CD4-positive, alpha-beta T cell treated with Interleukin-21 for 1 hour (primary cell): ENCODE data around the gene IFT43.
"Not testable (repeated sequence)": the region's sequence is repeated elsewhere in the genome, so short reads cannot be mapped to it uniquely, and the experiment has no call there.

Experiments
- DNase-seq: peaks from one replicate; pipeline ENCODE4 v3.0.0-alpha.2; 2020

The IFT43 gene

GRCh38 chr14:75981426-75982265 is 3.9 kb upstream of the IFT43 start, which contains the start of gene TGFB3:
Gene TGFB3, minus strand, starts transcription at chr14:75981995. Its CDS starts 1,102 bp downstream, at chr14:75980893.
- DNase-seq, result peak; percentile 75

GRCh38 chr14:75982266-75983018 is 3.1 kb upstream of the IFT43 start:
- DNase-seq, result peak; percentile 83

GRCh38 chr14:75983019-75983358 is 2.6 kb upstream of the IFT43 start:
- no peak for DNase-seq

DNA sequence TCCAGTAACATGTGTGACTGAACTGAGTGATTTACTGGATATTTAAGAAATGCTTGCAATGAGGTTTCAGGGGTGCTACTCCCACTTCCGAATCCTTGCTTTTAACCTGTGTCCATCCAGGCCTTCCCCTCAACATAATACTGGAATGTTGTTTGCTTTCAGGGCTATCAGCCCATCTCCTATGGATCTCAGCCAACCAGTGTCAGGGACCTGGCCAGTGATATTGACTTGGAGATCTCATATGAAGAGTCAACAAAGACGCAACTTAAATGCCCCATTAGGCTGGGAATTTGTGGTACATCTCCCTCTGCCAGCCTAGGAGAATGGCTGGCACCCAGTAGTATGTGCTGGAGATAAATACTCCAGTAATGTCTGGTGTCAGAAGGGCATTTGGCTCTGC is 889 bp upstream of the IFT43 start:
- DNase-seq, result no peak

GRCh38 chr14:75986439-75986765 is 839 bp downstream of the IFT43 start:
- no peak for DNase-seq

GRCh38 chr14:75987201-75987970 is 1.8 kb downstream of the IFT43 start:
- no peak for DNase-seq

DNA sequence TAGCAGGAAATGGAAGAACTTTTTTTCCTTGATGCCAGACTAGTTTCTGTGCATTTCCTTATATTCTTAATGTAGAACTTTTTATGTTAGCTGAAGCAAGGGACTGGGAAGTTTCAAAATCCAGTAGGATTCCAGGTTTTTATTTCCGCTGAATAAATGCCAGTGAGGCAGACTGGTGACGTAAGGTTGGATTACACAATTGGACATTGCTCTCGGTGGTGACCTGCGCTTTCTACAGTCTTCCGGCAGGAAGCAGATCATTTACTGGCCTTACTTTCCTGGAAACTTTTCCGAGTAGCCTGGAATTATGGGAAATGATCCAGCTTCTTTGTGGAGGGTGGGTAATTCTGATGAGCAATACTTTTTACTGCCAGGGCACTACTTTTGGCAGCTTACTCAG is 3.6 kb downstream of the IFT43 start:
- DNase-seq, result no peak

DNA sequence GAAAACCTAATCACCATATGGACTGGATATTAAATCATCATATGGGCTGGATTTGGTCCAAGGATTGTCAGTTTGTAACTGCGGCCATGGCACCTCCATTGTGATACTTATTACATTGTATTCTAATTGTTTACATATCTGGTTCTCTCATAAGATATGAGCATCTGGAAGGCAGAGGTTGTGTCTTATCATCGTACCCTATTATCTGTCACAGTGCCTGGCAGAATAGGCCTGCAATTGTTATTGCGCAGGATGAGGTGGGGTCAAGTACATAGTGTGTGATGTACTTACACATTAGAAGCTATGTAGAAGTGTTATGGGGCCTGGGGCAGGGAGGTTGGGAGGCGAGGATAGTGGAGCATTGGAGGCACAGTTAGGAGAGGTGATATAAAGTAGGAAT is 4.7 kb downstream of the IFT43 start:
- DNase-seq, result no peak

DNA sequence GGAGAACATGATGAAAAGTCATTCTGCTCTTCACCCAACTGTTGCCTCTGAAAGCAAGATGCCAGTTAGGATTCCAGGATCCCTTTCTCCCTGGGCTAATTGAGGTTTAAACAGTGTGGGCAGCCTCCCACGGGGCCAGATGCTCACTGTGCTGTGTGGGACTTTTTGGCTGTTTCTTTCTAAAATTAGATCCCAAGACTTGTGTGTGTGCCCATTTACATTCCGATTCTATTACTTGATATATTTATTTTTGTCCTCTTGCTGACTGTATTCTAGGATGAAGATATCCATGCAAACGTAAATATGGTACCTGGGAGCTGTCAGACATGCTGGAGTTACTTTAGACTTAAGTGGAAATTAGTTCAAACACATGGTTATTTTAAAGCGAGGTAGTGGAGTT is 6.2 kb downstream of the IFT43 start:
- no peak for DNase-seq

DNA sequence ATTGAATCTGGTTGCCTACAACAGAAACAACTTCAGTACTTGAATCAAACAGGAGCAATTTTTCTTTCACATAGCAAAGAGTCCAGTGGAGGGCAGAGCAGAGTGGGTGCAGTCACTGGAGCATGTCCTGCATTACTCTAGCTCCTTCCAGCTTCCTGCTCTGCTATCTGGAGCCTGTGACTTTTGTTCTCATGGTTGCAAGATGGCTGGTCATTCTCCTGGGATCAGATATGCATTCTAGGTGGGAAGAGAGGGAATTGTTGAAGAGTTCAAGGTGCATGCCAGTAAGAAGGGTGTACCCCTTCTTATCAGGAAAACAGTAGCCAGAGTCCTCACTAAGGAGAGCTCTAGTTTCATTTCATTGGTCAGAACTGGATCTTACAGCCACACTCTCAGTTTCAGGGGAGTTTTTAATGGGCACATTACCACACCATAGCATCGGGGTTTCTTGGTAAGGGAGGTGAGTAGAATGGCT is 8.0 kb downstream of the IFT43 start:
- DNase-seq, result no peak

DNA sequence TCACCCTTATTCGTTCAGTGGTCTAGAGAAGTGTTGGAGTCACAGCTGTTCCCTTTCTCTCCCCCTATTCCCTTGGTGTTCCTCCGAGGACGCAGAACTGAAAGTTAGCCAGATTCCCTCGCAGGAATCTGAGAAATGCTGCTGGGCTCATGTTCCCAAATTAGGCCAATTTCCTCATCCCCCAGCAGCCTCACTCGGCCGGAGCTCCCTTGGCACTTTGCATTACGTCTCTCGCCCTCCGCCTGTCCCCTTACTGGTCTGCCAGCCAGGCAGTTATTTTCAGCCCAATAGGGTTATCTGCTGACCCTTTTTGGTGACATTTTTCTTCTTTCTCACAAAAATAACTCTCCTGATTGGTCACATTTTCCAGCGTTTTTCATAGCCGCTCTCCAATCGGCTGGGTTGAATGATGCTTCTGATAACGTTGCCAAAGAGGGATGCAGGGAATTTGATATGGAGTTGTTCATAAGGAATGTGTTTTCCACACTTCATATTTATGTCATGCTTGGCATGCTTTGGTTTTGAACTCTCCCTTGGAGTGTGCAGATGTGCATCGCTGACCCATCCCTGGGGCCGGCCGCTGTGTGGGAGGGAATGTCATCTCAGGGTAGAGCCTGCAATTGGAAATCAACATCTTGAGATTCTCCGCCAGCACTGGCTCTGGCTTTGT is 9.9 kb downstream of the IFT43 start:
- DNase-seq, result no peak

DNA sequence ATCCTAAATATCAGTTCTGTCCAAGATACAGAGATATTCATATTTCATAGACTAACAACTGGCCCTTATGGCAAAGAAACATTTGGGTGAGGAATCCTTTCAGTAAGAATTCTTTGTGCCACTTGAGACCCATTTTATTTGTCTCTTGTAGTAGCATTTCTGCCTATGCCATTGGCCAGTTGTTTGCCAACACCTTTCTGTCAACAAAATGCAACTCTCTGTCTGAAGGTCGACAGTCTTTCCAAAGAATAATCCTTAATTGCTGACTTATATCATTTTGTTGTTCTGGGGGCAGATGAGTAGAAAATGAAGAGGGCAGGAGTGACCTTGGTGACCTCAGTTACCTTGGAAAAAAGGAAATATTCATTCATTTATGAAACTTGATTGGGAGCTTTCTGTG is 10.9 kb downstream of the IFT43 start:
- no peak for DNase-seq

GRCh38 chr14:75999511-76000190 is 14.1 kb downstream of the IFT43 start:
- no peak for DNase-seq

DNA sequence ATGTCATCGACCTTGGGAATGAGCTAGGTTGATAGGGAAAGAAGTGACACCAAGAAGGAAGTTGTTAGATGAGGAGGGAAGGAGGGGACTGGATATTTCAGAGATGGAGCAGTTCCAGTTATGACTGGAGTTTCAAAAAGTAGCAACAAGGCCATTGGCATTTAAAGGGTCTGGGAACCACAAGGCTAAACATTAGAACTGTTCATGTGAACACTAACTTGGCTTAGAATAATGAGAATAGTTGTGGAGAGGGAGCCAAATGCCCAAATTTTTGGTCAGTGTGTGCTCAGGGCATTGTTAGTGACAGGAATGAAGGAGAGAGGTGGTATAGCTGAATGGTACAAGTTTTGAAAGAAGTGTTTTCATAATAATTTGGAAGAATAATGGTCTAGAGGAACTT is 16.8 kb downstream of the IFT43 start:
- no peak for DNase-seq

- DNase-seq, result no peak
Measured at GRCh38 chr14:76006253-76006652, 20.7 kb downstream of the IFT43 start.

DNA sequence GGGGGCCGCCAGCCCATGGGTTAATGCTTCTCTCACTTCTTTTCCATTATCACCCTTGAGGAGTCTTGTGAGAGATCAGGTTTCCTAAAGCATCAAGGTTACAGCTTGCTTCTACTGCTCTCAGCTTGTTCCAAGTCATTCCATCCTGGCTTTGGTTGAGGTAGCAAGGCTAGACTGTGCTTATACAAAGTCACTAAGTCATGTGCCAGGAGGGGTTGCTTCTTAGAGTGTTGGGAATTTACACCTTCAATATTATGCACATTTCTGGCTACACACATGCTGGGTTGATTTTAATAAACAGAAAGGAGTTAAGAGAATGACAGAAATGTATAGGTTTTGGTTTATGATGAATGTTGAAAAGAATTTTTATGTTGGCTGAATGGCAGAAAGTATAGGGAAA is 21.8 kb downstream of the IFT43 start:
- DNase-seq, result no peak

GRCh38 chr14:76007852-76008251 is 22.3 kb downstream of the IFT43 start:
- no peak for DNase-seq

GRCh38 chr14:76009627-76010026 is 24.1 kb downstream of the IFT43 start:
- DNase-seq, result not testable (repeated sequence)

GRCh38 chr14:76011930-76012329 is 26.4 kb downstream of the IFT43 start:
- no peak for DNase-seq

GRCh38 chr14:76012354-76012753 is 26.8 kb downstream of the IFT43 start:
- no peak for DNase-seq

DNA sequence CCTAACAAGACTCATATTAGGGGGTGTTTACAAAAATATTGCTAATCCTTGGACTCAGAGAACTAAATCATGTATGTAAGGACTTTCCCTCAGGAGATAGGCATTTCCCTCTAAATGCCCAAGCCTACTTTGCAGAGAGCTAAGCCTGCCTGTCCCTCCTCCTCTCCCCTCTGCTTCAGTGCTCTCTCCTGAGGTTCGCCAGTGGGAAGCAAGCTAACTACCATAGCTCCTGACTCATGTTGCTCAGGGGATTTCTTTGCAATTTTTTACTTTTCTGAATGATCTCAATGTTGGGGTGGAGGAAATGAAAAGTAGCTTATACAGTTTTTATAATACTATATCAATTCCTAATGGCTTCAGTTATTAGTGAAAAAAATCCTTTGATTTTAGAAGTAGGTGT is 29.6 kb downstream of the IFT43 start:
- no peak for DNase-seq

GRCh38 chr14:76015668-76016067 is 30.1 kb downstream of the IFT43 start:
- no peak for DNase-seq
